SKM-1 (cell line): ENCODE results near the gene ZBTB39.
A peak's percentile ranks its signal among the peaks of the same experiment; 100 is the strongest.
"Not testable (repeated sequence)": the region's sequence is repeated elsewhere in the genome, so short reads cannot be mapped to it uniquely, and the experiment has no call there.

Source experiments
- DNase-seq: peaks from one replicate; lab custom pipeline; 2025; ENCODE audit not compliant: unreplicated experiment; lab: John Stamatoyannopoulos, UW

Gene ZBTB39

GRCh38 chr12:57031138-57031725 is 24.9 kb upstream of the ZBTB39 start:
- no peak for DNase-seq

GRCh38 chr12:57029457-57029856 is 23.1 kb upstream of the ZBTB39 start:
- no peak for DNase-seq

GRCh38 chr12:57027805-57028153 is 21.4 kb upstream of the ZBTB39 start:
- DNase-seq = no peak

GRCh38 chr12:57027011-57027804 is 20.9 kb upstream of the ZBTB39 start:
- no peak for DNase-seq

GRCh38 chr12:57025196-57025595 is 18.9 kb upstream of the ZBTB39 start:
- no peak for DNase-seq

GRCh38 chr12:57022324-57022723 is 16.0 kb upstream of the ZBTB39 start:
- not testable (repeated sequence) for DNase-seq

- no peak for DNase-seq
Observed at GRCh38 chr12:57019983-57020719, 13.8 kb upstream of the ZBTB39 start.

GRCh38 chr12:57018906-57019305 is 12.6 kb upstream of the ZBTB39 start:
- DNase-seq = no peak

GRCh38 chr12:57018353-57018752 is 12.0 kb upstream of the ZBTB39 start:
- DNase-seq = not testable (repeated sequence)

- DNase-seq = no peak
Observed at GRCh38 chr12:57016348-57016747, 10.0 kb upstream of the ZBTB39 start, which contains the start of gene TAC3. Gene TAC3, minus strand, starts transcription at chr12:57016529. Its CDS starts 732 bp downstream, at chr12:57015797.

GRCh38 chr12:57012600-57013465 is 6.5 kb upstream of the ZBTB39 start:
- DNase-seq = no peak

GRCh38 chr12:57011438-57012424 is 5.4 kb upstream of the ZBTB39 start:
- DNase-seq = no peak

GRCh38 chr12:57010627-57011247 is 4.4 kb upstream of the ZBTB39 start:
- no peak for DNase-seq

GRCh38 chr12:57009949-57010626 is 3.7 kb upstream of the ZBTB39 start:
- no peak for DNase-seq

GRCh38 chr12:57008178-57008577 is 1.8 kb upstream of the ZBTB39 start:
- DNase-seq = peak; percentile 28

- DNase-seq = no peak
Observed at GRCh38 chr12:57006809-57007475, 596 bp upstream of the ZBTB39 start.

- no peak for DNase-seq
Observed at GRCh38 chr12:57004651-57005050, 1.7 kb downstream of the ZBTB39 start.

- DNase-seq = no peak
Observed at GRCh38 chr12:57003395-57003794, 3.0 kb downstream of the ZBTB39 start.
